K562 (cell line): ENCODE measurements around the gene CLDN10. TPM values are rescaled to one million over a fixed set of nuclear protein-coding genes. Genes with fewer than 3 reads are reported as not detected.

Experiments
- BACH1 ChIP-seq: fragments of 200-800 bp; sonication (Bioruptor generic); IDR thresholded peaks from 2 replicates; pipeline ENCODE4 v1.6.1; 2016; ENCODE audit warnings: missing genetic modification characterization, missing compliant biosample characterization
- BRD4 ChIP-seq: fragments of 200-600 bp; sonication (generic); IDR thresholded peaks from 2 replicates; pipeline ENCODE4 v1.6.1; 2017; ENCODE audit warnings: inconsistent platforms
- E2F5 ChIP-seq: sonication (generic); formaldehyde crosslinking; IDR thresholded peaks from 2 replicates; pipeline ENCODE4 v1.8.0; 2022; ENCODE audit warnings: mild to moderate bottlenecking, missing genetic modification reagents
- EGR1 ChIP-seq: fragments of 450-650 bp; conservative IDR thresholded peaks from 2 replicates; pipeline ENCODE4 v1.6.1; 2017; ENCODE audit warnings: mild to moderate bottlenecking
- HBP1 ChIP-seq: fragments of 450-650 bp; formaldehyde crosslinking; IDR thresholded peaks from 2 replicates; pipeline ENCODE4 v1.4.0; 2022; ENCODE audit warnings: missing genetic modification characterization
- MAX ChIP-seq: sonication (generic); formaldehyde crosslinking; IDR thresholded peaks from 2 replicates; pipeline ENCODE4 v1.9.0; 2022; ENCODE audit warnings: mild to moderate bottlenecking, missing genetic modification reagents
- NCOA1 ChIP-seq: fragments of 450-650 bp; IDR thresholded peaks from 2 replicates; pipeline ENCODE4 v1.6.1; 2016; ENCODE audit warnings: low read depth
- PKNOX1 ChIP-seq: fragments of 450-650 bp; IDR thresholded peaks from 2 replicates; pipeline ENCODE4 v1.6.1; 2016
- RERE ChIP-seq: sonication (generic); formaldehyde crosslinking; IDR thresholded peaks from 2 replicates; pipeline ENCODE4 v1.8.0; 2023; ENCODE audit warnings: missing genetic modification reagents, mild to moderate bottlenecking, borderline replicate concordance
- TSHZ1 ChIP-seq: fragments of 250-450 bp; sonication (Bioruptor Pico); IDR thresholded peaks from 2 replicates; pipeline ENCODE4 v1.4.0; 2020; ENCODE audit warnings: mild to moderate bottlenecking, moderate library complexity
- ZNF395 ChIP-seq: fragments of 200-800 bp; sonication (Bioruptor generic); IDR thresholded peaks from 2 replicates; pipeline ENCODE4 v1.6.1; 2017; ENCODE audit warnings: missing genetic modification characterization, missing compliant biosample characterization
- polyA plus RNA-seq, 8 experiments: library from polyadenylated mRNA; depleted of rRNA in 4 of 8; stranded (reverse) in 5 of 8; unstranded in 3 of 8; fragments of >200 nt; fragmentation: Nextera tagmentation in 2 of 8; fragmentation: Illumina TruSeq in 1 of 8; extraction: Ambion mirVana in 2 of 8; extraction: Trizol in 1 of 8; gene quantifications; 2 replicates each; pipeline versions ENCODE4 v1.2.1 to v1.2.3, GENCODE V29; 2011 to 2014; ENCODE audit warnings: inconsistent platforms in 1 of 8, missing spikeins in 1 of 8
- total RNA-seq, 7 experiments: library from RNA; depleted of rRNA in 6 of 7; stranded (reverse); fragments of >200 nt in 6 of 7; fragmentation: Illumina TruSeq in 2 of 7; extraction: Trizol in 2 of 7; gene quantifications; 2 replicates each; pipeline versions ENCODE4 v1.2.1 to v1.2.3, GENCODE V29; 2011 to 2021; ENCODE audit warnings: low replicate concordance in 1 of 7

Gene CLDN10
- total and polyA plus RNA-seq, 9 of the 15 experiments (the other 6 are each of a cell fraction or from before 2014, with no cell fraction given) = not detected

- no peak for TF ChIP-seq RERE (CRISPR knock-in tag)
- no peak for TF ChIP-seq NCOA1
- no peak for TF ChIP-seq E2F5 (CRISPR knock-in tag)
- TF ChIP-seq PKNOX1 = no peak
- TF ChIP-seq EGR1 = no peak
- TF ChIP-seq BACH1 (tag) = no peak
- no peak for TF ChIP-seq BRD4
- no peak for TF ChIP-seq TSHZ1 (CRISPR knock-in tag)
- no peak for TF ChIP-seq HBP1 (CRISPR knock-in tag)
- TF ChIP-seq MAX = no peak
- TF ChIP-seq ZNF395 (CRISPR knock-in tag) = no peak
These were observed 18.9 kb upstream of the CLDN10 start (continued) for GRCh38 chr13:95533545-95534160.
